SH-SY5Y (cell line): ENCODE data around the gene OLFM2.

Experiments used
- GATA2 ChIP-seq: IDR thresholded peaks from 2 replicates; pipeline ENCODE4 v1.6.1; 2011; ENCODE audit warnings: mild to moderate bottlenecking, low read depth, low read length
- GATA3 ChIP-seq: IDR thresholded peaks from 2 replicates; pipeline ENCODE4 v1.6.1; 2011; ENCODE audit warnings: low read depth, mild to moderate bottlenecking, low read length, moderate library complexity

The OLFM2 gene

GRCh38 chr19:9952276-9952675 lies 16.0 kb upstream of the OLFM2 start:
- no peak for TF ChIP-seq GATA3
- TF ChIP-seq GATA2: no peak

- no peak for TF ChIP-seq GATA2
- no peak for TF ChIP-seq GATA3
Measured at GRCh38 chr19:9947441-9947840, 11.1 kb upstream of the OLFM2 start.

- no peak for TF ChIP-seq GATA2
- TF ChIP-seq GATA3: no peak
Measured at GRCh38 chr19:9945319-9945966, 9.1 kb upstream of the OLFM2 start.

GRCh38 chr19:9943744-9944143 lies 7.4 kb upstream of the OLFM2 start:
- TF ChIP-seq GATA2: no peak
- TF ChIP-seq GATA3: no peak

- TF ChIP-seq GATA3 (no peak), GATA2 (no peak)
Measured at GRCh38 chr19:9941671-9942070, 5.4 kb upstream of the OLFM2 start.

- TF ChIP-seq GATA3 (no peak), GATA2 (no peak)
Measured at GRCh38 chr19:9941231-9941630, 4.9 kb upstream of the OLFM2 start.

- TF ChIP-seq GATA2 (no peak), GATA3 (no peak)
Measured at GRCh38 chr19:9940778-9941177, 4.5 kb upstream of the OLFM2 start.

- TF ChIP-seq GATA3: no peak
- TF ChIP-seq GATA2: no peak
Measured at GRCh38 chr19:9939301-9939913, 3.1 kb upstream of the OLFM2 start.

- no peak for TF ChIP-seq GATA2
- TF ChIP-seq GATA3: no peak
Measured at GRCh38 chr19:9937001-9937411, 691 bp upstream of the OLFM2 start.

GRCh38 chr19:9935506-9936325 lies 599 bp downstream of the OLFM2 start:
- TF ChIP-seq GATA2 (no peak), GATA3 (no peak)

GRCh38 chr19:9934132-9934950 lies 2.0 kb downstream of the OLFM2 start:
- TF ChIP-seq GATA2 (no peak), GATA3 (no peak)

GRCh38 chr19:9932835-9933234 lies 3.5 kb downstream of the OLFM2 start:
- TF ChIP-seq GATA3 (no peak), GATA2 (no peak)

- TF ChIP-seq GATA2: no peak
- TF ChIP-seq GATA3: no peak
Measured at GRCh38 chr19:9931629-9932028, 4.7 kb downstream of the OLFM2 start.

- TF ChIP-seq GATA2: no peak
- no peak for TF ChIP-seq GATA3
Measured at GRCh38 chr19:9923440-9923839, 12.9 kb downstream of the OLFM2 start.
